Neural cell (in vitro differentiated cells): ENCODE results near the gene GIT2.

Source experiments
- CTCF ChIP-seq: fragments of 450-650 bp; IDR thresholded peaks from 2 replicates; pipeline ENCODE4 v1.5.1; 2014; ENCODE audit warnings: antibody characterized with exemption, mild to moderate bottlenecking, moderate library complexity; ENCODE audit not compliant: poor library complexity, severe bottlenecking
- EP300 ChIP-seq: fragments of 450-650 bp; conservative IDR thresholded peaks from 2 replicates; pipeline ENCODE4 v1.6.1; 2014; ENCODE audit warnings: antibody characterized with exemption, mild to moderate bottlenecking, moderate library complexity; ENCODE audit not compliant: poor library complexity, severe bottlenecking
- EZH2 ChIP-seq: fragments of 200-600, 300-800 bp; shearing (Covaris generic), sonication (generic); IDR thresholded peaks from 2 replicates; pipeline ENCODE4 v1.6.1; 2014; ENCODE audit warnings: antibody characterized with exemption, low read length, borderline replicate concordance, mild to moderate bottlenecking; ENCODE audit not compliant: insufficient read depth, poor library complexity, severe bottlenecking
- MXI1 ChIP-seq: fragments of 450-650 bp; conservative IDR thresholded peaks from 2 replicates; pipeline ENCODE4 v1.6.1; 2014; ENCODE audit warnings: antibody characterized with exemption, mild to moderate bottlenecking; ENCODE audit not compliant: poor library complexity, severe bottlenecking
- TAF1 ChIP-seq: IDR thresholded peaks from 2 replicates; pipeline ENCODE4 v1.6.1; 2012; ENCODE audit warnings: low read depth

- TF ChIP-seq TAF1 (no peak), MXI1 (no peak), EZH2 (no peak), EP300 (no peak), CTCF (no peak)
These were observed 14.9 kb downstream of the GIT2 start for GRCh38 chr12:109981311-109981710.
